Neural cell (in vitro differentiated cells): ENCODE measurements around the gene KL. TPM values are rescaled to one million over a fixed set of nuclear protein-coding genes. Genes with fewer than 3 reads are reported as not detected.

Source experiments
- H2AFZ ChIP-seq: fragments of 200-600, 300-800 bp; sonication (generic), shearing (Covaris generic); 2 replicates; pipeline ENCODE4 v1.6.0; 2014; ENCODE audit warnings: low read depth, mild to moderate bottlenecking, antibody characterized with exemption, low read length, moderate library complexity
- H3F3A ChIP-seq: fragments of 200-600 bp; shearing (Covaris generic); 2 replicates; pipeline ENCODE4 v1.6.1; 2016; ENCODE audit warnings: mild to moderate bottlenecking, moderate library complexity, mixed read lengths, antibody characterized with exemption, low read length; ENCODE audit not compliant: insufficient read depth, poor library complexity, severe bottlenecking
- H3K27ac ChIP-seq: fragments of 200-600, 300-800 bp; sonication (generic), shearing (Covaris generic); 2 replicates; pipeline ENCODE4 v1.5.1; 2014; ENCODE audit warnings: mild to moderate bottlenecking, low read length, moderate library complexity
- H3K27me3 ChIP-seq: fragments of 300-800, 200-600 bp; sonication (generic), shearing (Covaris generic); 2 replicates; pipeline ENCODE4 v1.6.0; 2014; ENCODE audit warnings: mild to moderate bottlenecking, low read depth, low read length, moderate library complexity; ENCODE audit not compliant: insufficient read depth
- H3K36me3 ChIP-seq: fragments of 300-800, 200-600 bp; sonication (generic), shearing (Covaris generic); 2 replicates; pipeline ENCODE4 v1.5.1; 2014; ENCODE audit warnings: mild to moderate bottlenecking, antibody characterized with exemption, low read length, moderate library complexity; ENCODE audit not compliant: insufficient read depth
- H3K4me2 ChIP-seq: fragments of 300-800, 200-600 bp; sonication (generic), shearing (Covaris generic); 2 replicates; pipeline ENCODE4 v1.6.0; 2014; ENCODE audit warnings: mild to moderate bottlenecking, low read length
- H3K4me3 ChIP-seq: fragments of 300-800, 200-600 bp; sonication (generic), shearing (Covaris generic); 2 replicates; pipeline ENCODE4 v1.5.1; 2014; ENCODE audit warnings: mild to moderate bottlenecking, low read length, moderate library complexity
- H3K79me2 ChIP-seq: fragments of 200-600 bp; shearing (Covaris generic); replicated peaks from 2 replicates; pipeline ENCODE4 v1.6.0; 2014; ENCODE audit warnings: mild to moderate bottlenecking, low read length, moderate library complexity; ENCODE audit not compliant: insufficient read depth
- H3K9ac ChIP-seq: fragments of 300-800, 200-600 bp; sonication (generic), shearing (Covaris generic); 2 replicates; pipeline ENCODE4 v1.6.1; 2016; ENCODE audit warnings: mild to moderate bottlenecking, low read length, mixed read lengths
- H3K9me2 ChIP-seq: fragments of 200-600 bp; shearing (Covaris generic); 2 replicates; pipeline ENCODE4 v1.6.1; 2016; ENCODE audit warnings: mild to moderate bottlenecking, low read length, mixed read lengths; ENCODE audit not compliant: insufficient read depth
- H3K9me3 ChIP-seq: fragments of 200-600, 300-800 bp; sonication (generic), shearing (Covaris generic); 2 replicates; pipeline ENCODE4 v1.6.1; 2016; ENCODE audit warnings: mild to moderate bottlenecking, mixed run types, low read length, moderate library complexity, mixed read lengths
- H4K20me1 ChIP-seq: fragments of 200-600 bp; shearing (Covaris generic); 2 replicates; pipeline ENCODE4 v1.6.1; 2016; ENCODE audit warnings: mild to moderate bottlenecking, mixed run types; ENCODE audit not compliant: insufficient read depth
- EP300 ChIP-seq: fragments of 450-650 bp; conservative IDR thresholded peaks from 2 replicates; pipeline ENCODE4 v1.6.1; 2014; ENCODE audit warnings: antibody characterized with exemption, mild to moderate bottlenecking, moderate library complexity; ENCODE audit not compliant: poor library complexity, severe bottlenecking
- EZH2 ChIP-seq: fragments of 200-600, 300-800 bp; shearing (Covaris generic), sonication (generic); IDR thresholded peaks from 2 replicates; pipeline ENCODE4 v1.6.1; 2014; ENCODE audit warnings: antibody characterized with exemption, low read length, borderline replicate concordance, mild to moderate bottlenecking; ENCODE audit not compliant: insufficient read depth, poor library complexity, severe bottlenecking
- MXI1 ChIP-seq: fragments of 450-650 bp; conservative IDR thresholded peaks from 2 replicates; pipeline ENCODE4 v1.6.1; 2014; ENCODE audit warnings: antibody characterized with exemption, mild to moderate bottlenecking; ENCODE audit not compliant: poor library complexity, severe bottlenecking
- POLR2AphosphoS5 ChIP-seq: IDR thresholded peaks from 2 replicates; pipeline ENCODE4 v1.6.1; 2012
- RAD21 ChIP-seq: fragments of 450-650 bp; conservative IDR thresholded peaks from 2 replicates; pipeline ENCODE4 v1.6.1; 2014; ENCODE audit warnings: antibody characterized with exemption, mild to moderate bottlenecking, moderate library complexity
- REST ChIP-seq: IDR thresholded peaks from 2 replicates; pipeline ENCODE4 v1.6.1; 2012; ENCODE audit warnings: borderline replicate concordance
- SMC3 ChIP-seq: fragments of 450-650 bp; conservative IDR thresholded peaks from 2 replicates; pipeline ENCODE4 v1.6.1; 2014; ENCODE audit warnings: antibody characterized with exemption, mild to moderate bottlenecking, moderate library complexity; ENCODE audit not compliant: poor library complexity
- TAF1 ChIP-seq: IDR thresholded peaks from 2 replicates; pipeline ENCODE4 v1.6.1; 2012; ENCODE audit warnings: low read depth
- polyA plus RNA-seq: library from polyadenylated mRNA; depleted of rRNA; stranded (reverse); fragments of >200 nt; gene quantifications from 2 replicates; pipeline ENCODE4 v1.2.3, GENCODE V29; 2014
- TF ChIP-seq, protein P1 (sequence below): fragments of 450-650 bp; IDR thresholded peaks from 2 replicates; pipeline ENCODE4 v1.5.1; 2014; ENCODE audit warnings: antibody characterized with exemption, mild to moderate bottlenecking, moderate library complexity; ENCODE audit not compliant: poor library complexity, severe bottlenecking

The KL gene
- polyA plus RNA-seq, 1 donor from 2014 or later, result 0.09 TPM

- H3K9ac ChIP-seq, result no peak overlapping the region
- no peaks in the 10 kb centered on the region for H3K9me3 ChIP-seq
- H2AFZ ChIP-seq, result no peak overlapping the region
- no peaks in the 10 kb centered on the region for H3K36me3 ChIP-seq
- H3K27me3 ChIP-seq, result peaks cover 60% of the 10 kb centered on the region
- no peaks in the 10 kb centered on the region for H3K9me2 ChIP-seq
- H3K4me2 ChIP-seq, result no peak overlapping the region
- no peak overlapping the region for H3K27ac ChIP-seq
- H4K20me1 ChIP-seq, result no peaks in the 10 kb centered on the region
- no peak overlapping the region for H3K4me3 ChIP-seq
- no peak for TF ChIP-seq TAF1
- no peak for TF ChIP-seq EP300
- TF ChIP-seq REST, result no peak
- no peak for TF ChIP-seq MXI1
- no peak for TF ChIP-seq RAD21
- no peak for TF ChIP-seq POLR2AphosphoS5
- TF ChIP-seq, protein P1, sequence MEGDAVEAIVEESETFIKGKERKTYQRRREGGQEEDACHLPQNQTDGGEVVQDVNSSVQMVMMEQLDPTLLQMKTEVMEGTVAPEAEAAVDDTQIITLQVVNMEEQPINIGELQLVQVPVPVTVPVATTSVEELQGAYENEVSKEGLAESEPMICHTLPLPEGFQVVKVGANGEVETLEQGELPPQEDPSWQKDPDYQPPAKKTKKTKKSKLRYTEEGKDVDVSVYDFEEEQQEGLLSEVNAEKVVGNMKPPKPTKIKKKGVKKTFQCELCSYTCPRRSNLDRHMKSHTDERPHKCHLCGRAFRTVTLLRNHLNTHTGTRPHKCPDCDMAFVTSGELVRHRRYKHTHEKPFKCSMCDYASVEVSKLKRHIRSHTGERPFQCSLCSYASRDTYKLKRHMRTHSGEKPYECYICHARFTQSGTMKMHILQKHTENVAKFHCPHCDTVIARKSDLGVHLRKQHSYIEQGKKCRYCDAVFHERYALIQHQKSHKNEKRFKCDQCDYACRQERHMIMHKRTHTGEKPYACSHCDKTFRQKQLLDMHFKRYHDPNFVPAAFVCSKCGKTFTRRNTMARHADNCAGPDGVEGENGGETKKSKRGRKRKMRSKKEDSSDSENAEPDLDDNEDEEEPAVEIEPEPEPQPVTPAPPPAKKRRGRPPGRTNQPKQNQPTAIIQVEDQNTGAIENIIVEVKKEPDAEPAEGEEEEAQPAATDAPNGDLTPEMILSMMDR, result no peak
- no peak for TF ChIP-seq EZH2
- TF ChIP-seq SMC3, result no peak
- H3F3A ChIP-seq, result no peaks in the 10 kb centered on the region
- H3K79me2 ChIP-seq, result no peaks in the 10 kb centered on the region
Measured at GRCh38 chr13:33014291-33014690, 1.9 kb upstream of the KL start.

- Histone ChIP-seq H3K9me2 (no peaks in the 10 kb centered on the region), H3K36me3 (no peaks in the 10 kb centered on the region), H2AFZ (no peak overlapping the region), H3K27me3 (peaks cover 61% of the 10 kb centered on the region), H3F3A (no peaks in the 10 kb centered on the region), H3K27ac (no peak overlapping the region), H3K4me2 (no peak overlapping the region), H3K9ac (no peak overlapping the region), H3K4me3 (no peak overlapping the region), H3K9me3 (no peaks in the 10 kb centered on the region), H4K20me1 (no peaks in the 10 kb centered on the region), H3K79me2 (no peaks in the 10 kb centered on the region)
- TF ChIP-seq EP300, result no peak
Measured at GRCh38 chr13:33015241-33015668, 968 bp upstream of the KL start.

- TF ChIP-seq EP300 (no peak), REST (no peak), MXI1 (no peak), RAD21 (peak; percentile 17), SMC3 (no peak), POLR2AphosphoS5 (no peak)
Measured at GRCh38 chr13:33015791-33016323, 366 bp upstream of the KL start.

More at GRCh38 chr13:33015791-33016323, 366 bp upstream of the KL start:
- Histone ChIP-seq H3K4me2 (no peak overlapping the region), H2AFZ (no peak overlapping the region), H3K79me2 (no peaks in the 10 kb centered on the region), H4K20me1 (no peaks in the 10 kb centered on the region), H3K9me3 (no peaks in the 10 kb centered on the region), H3K4me3 (peak overlapping the region; percentile 59), H3F3A (no peaks in the 10 kb centered on the region), H3K9ac (no peak overlapping the region), H3K36me3 (no peaks in the 10 kb centered on the region), H3K9me2 (no peaks in the 10 kb centered on the region), H3K27ac (no peak overlapping the region), H3K27me3 (peaks cover 61% of the 10 kb centered on the region)
